Epithelial cell of prostate (primary cell): ENCODE results near the gene GET4.

ENCODE experiments used
- DNase-seq: peaks from one replicate; pipeline ENCODE4 v3.0.0-alpha.2; 2011; ENCODE audit warnings: low read depth, low spot score
- H3K27ac ChIP-seq: fragments of 450-650 bp; 2 replicates; pipeline ENCODE4 v1.5.1; 2017; ENCODE audit warnings: mild to moderate bottlenecking

The GET4 gene

GRCh38 chr7:884191-885003, 8.0 kb downstream of the GET4 start:
- H3K27ac ChIP-seq: no peak overlapping the region
- DNase-seq: no peak

GRCh38 chr7:885261-885892, 9.0 kb downstream of the GET4 start:
- no peak overlapping the region for H3K27ac ChIP-seq
- DNase-seq: no peak

- no peak for DNase-seq
- H3K27ac ChIP-seq: peak overlapping the region; percentile 13
These were observed 9.7 kb downstream of the GET4 start for GRCh38 chr7:885893-886625.

GRCh38 chr7:886626-887487, 10.5 kb downstream of the GET4 start:
- peak overlapping the region; percentile 13 for H3K27ac ChIP-seq
- DNase-seq: no peak

GRCh38 chr7:887488-887820, 11.1 kb downstream of the GET4 start:
- no peak overlapping the region for H3K27ac ChIP-seq
- no peak for DNase-seq

- no peak for DNase-seq
- H3K27ac ChIP-seq: no peak overlapping the region
These were observed 12.0 kb downstream of the GET4 start for GRCh38 chr7:888081-889024.

- no peak for DNase-seq
- H3K27ac ChIP-seq: no peak overlapping the region
These were observed 12.7 kb downstream of the GET4 start for GRCh38 chr7:889025-889390.

GRCh38 chr7:889391-889790, 13.0 kb downstream of the GET4 start:
- H3K27ac ChIP-seq: no peak overlapping the region
- no peak for DNase-seq

GRCh38 chr7:890868-891267, 14.5 kb downstream of the GET4 start:
- no peak for DNase-seq
- H3K27ac ChIP-seq: no peak overlapping the region

GRCh38 chr7:891291-891690, 14.9 kb downstream of the GET4 start:
- no peak for DNase-seq
- H3K27ac ChIP-seq: no peak overlapping the region

GRCh38 chr7:891805-892204, 15.5 kb downstream of the GET4 start:
- no peak for DNase-seq

GRCh38 chr7:892648-893593, 16.6 kb downstream of the GET4 start:
- DNase-seq: no peak
- H3K27ac ChIP-seq: no peak overlapping the region

More at GRCh38 chr7:891805-892204, 15.5 kb downstream of the GET4 start:
- no peak overlapping the region for H3K27ac ChIP-seq

- no peak for DNase-seq
- H3K27ac ChIP-seq: no peak overlapping the region
These were observed 17.3 kb downstream of the GET4 start for GRCh38 chr7:893686-894085.

- no peak overlapping the region for H3K27ac ChIP-seq
- no peak for DNase-seq
These were observed 18.0 kb downstream of the GET4 start for GRCh38 chr7:894164-894867.

GRCh38 chr7:894927-895450, 18.6 kb downstream of the GET4 start:
- no peak overlapping the region for H3K27ac ChIP-seq
- DNase-seq: no peak

GRCh38 chr7:895451-896052, 19.2 kb downstream of the GET4 start:
- DNase-seq: no peak
- H3K27ac ChIP-seq: no peak overlapping the region
